Activated CD8-positive, alpha-beta T cell treated with anti-CD3 and anti-CD28 coated beads, Interleukin-2, amount 10 ng/mL, durations not matched to agents 7 days and 5 days (primary cell): ENCODE measurements around the gene ARHGAP15. TPM values are rescaled to one million over a fixed set of nuclear protein-coding genes. Genes with fewer than 3 reads are reported as not detected.

ENCODE experiments used
- ATAC-seq: fragments of 150-1000 bp; cut with Tn5 transposase; one replicate; pipeline ENCODE4 v1.10.0; 2021; ENCODE audit warnings: moderate library complexity
- CTCF ChIA-PET: fragments of 350-600 bp; sonication (Branson Sonifier 250); formaldehyde crosslinking; loops from one replicate; lab custom pipeline; 2021; ENCODE audit warnings: antibody characterized with exemption; lab: Charles Lee
- POLR2A ChIA-PET: fragments of 350-600 bp; sonication (Branson Sonifier 250); formaldehyde crosslinking; loops from one replicate; lab custom pipeline; 2021; ENCODE audit warnings: antibody characterized with exemption; lab: Charles Lee
- DNase-seq: peaks from one replicate; pipeline ENCODE4 v3.0.0-alpha.2; 2020
- H3K27ac Mint-ChIP-seq: one replicate; pipeline ENCODE4 v1.8.0; 2021; ENCODE audit warnings: mild to moderate bottlenecking, mixed read lengths
- H3K27me3 Mint-ChIP-seq: one replicate; pipeline ENCODE4 v1.8.0; 2021; ENCODE audit warnings: low read depth, mixed read lengths
- H3K36me3 Mint-ChIP-seq: one replicate; pipeline ENCODE4 v1.8.0; 2021; ENCODE audit warnings: low read depth, mixed read lengths
- H3K4me1 Mint-ChIP-seq: one replicate; pipeline ENCODE4 v1.8.0; 2021; ENCODE audit warnings: low read depth, mixed read lengths
- H3K4me3 Mint-ChIP-seq: one replicate; pipeline ENCODE4 v1.8.0; 2021; ENCODE audit warnings: mild to moderate bottlenecking, mixed read lengths
- H3K9me3 Mint-ChIP-seq: one replicate; pipeline ENCODE4 v1.8.0; 2022; ENCODE audit warnings: mixed read lengths; ENCODE audit not compliant: insufficient read depth
- total RNA-seq, 2 experiments: library from RNA; stranded (reverse); gene quantifications; one replicate each; pipeline ENCODE4 v1.2.3, GENCODE V29; 2021

Gene ARHGAP15
- total RNA-seq, 2 experiments from 2014 or later, result 154 to 158 TPM

GRCh38 chr2:143545059-143545948 is 416.1 kb downstream of the ARHGAP15 start:
- Mint-ChIP-seq H3K27ac (peak overlapping the region; percentile 73), H3K36me3 (peaks cover 52% of the 10 kb centered on the region), H3K4me1 (peaks cover 24% of the 10 kb centered on the region), H3K9me3 (peaks cover 8% of the 10 kb centered on the region), H3K27me3 (no peaks in the 10 kb centered on the region), H3K4me3 (peak overlapping the region; percentile 10)
- ChIA-PET POLR2A (no interaction called here), CTCF (interaction anchor here (0.7 kb wide), 1 partner anchor 92 kb away, joined by 3 read pairs; no protein-coding TSS in a partner anchor)
- ATAC-seq, result peak; percentile 88
- peak; percentile 48 for DNase-seq

- Mint-ChIP-seq H3K27me3 (no peaks in the 10 kb centered on the region), H3K9me3 (peaks cover 2% of the 10 kb centered on the region), H3K4me1 (peaks cover 19% of the 10 kb centered on the region), H3K4me3 (no peak overlapping the region), H3K36me3 (peaks cover 47% of the 10 kb centered on the region), H3K27ac (no peak overlapping the region)
- ATAC-seq (no peak), DNase-seq (no peak)
- CTCF ChIA-PET, result interaction anchor here (0.7 kb wide), 1 partner anchor 93 kb away, joined by 3 read pairs; no protein-coding TSS in a partner anchor
- POLR2A ChIA-PET, result no interaction called here
Measured at GRCh38 chr2:143545949-143546255, 416.7 kb downstream of the ARHGAP15 start.

- POLR2A ChIA-PET, result no interaction called here
- Mint-ChIP-seq H3K4me3 (no peak overlapping the region), H3K4me1 (peaks cover 23% of the 10 kb centered on the region), H3K36me3 (peaks cover 37% of the 10 kb centered on the region), H3K27ac (no peak overlapping the region), H3K27me3 (no peaks in the 10 kb centered on the region), H3K9me3 (no peaks in the 10 kb centered on the region)
- CTCF ChIA-PET, result no interaction called here
- ATAC-seq, result no peak
- no peak for DNase-seq
Measured at GRCh38 chr2:143548032-143548431, 418.8 kb downstream of the ARHGAP15 start.

- ATAC-seq, result no peak
- H3K27ac Mint-ChIP-seq, result no peak overlapping the region
- H3K4me3 Mint-ChIP-seq, result no peak overlapping the region
- CTCF ChIA-PET, result no interaction called here
- POLR2A ChIA-PET, result no interaction called here
- no peaks in the 10 kb centered on the region for H3K9me3 Mint-ChIP-seq
- peaks cover 12% of the 10 kb centered on the region for H3K4me1 Mint-ChIP-seq
- H3K36me3 Mint-ChIP-seq, result peaks cover 27% of the 10 kb centered on the region
- no peak for DNase-seq
- no peaks in the 10 kb centered on the region for H3K27me3 Mint-ChIP-seq
Measured at GRCh38 chr2:143550500-143550899, 421.3 kb downstream of the ARHGAP15 start.

GRCh38 chr2:143551971-143552650 is 422.9 kb downstream of the ARHGAP15 start:
- H3K9me3 Mint-ChIP-seq, result no peaks in the 10 kb centered on the region
- peaks cover 7% of the 10 kb centered on the region for H3K4me1 Mint-ChIP-seq
- ChIA-PET CTCF (interaction anchor here (1.1 kb wide), 1 partner anchor 32 kb away, joined by 3 read pairs; no protein-coding TSS in a partner anchor), POLR2A (no interaction called here)
- no peak overlapping the region for H3K4me3 Mint-ChIP-seq
- ATAC-seq (no peak), DNase-seq (no peak)
- no peaks in the 10 kb centered on the region for H3K27me3 Mint-ChIP-seq
- no peak overlapping the region for H3K27ac Mint-ChIP-seq
- peaks cover 32% of the 10 kb centered on the region for H3K36me3 Mint-ChIP-seq

GRCh38 chr2:143553261-143553660 is 424.0 kb downstream of the ARHGAP15 start:
- POLR2A ChIA-PET, result no interaction called here
- Mint-ChIP-seq H3K36me3 (peaks cover 33% of the 10 kb centered on the region), H3K27ac (no peak overlapping the region), H3K4me3 (no peak overlapping the region), H3K9me3 (no peaks in the 10 kb centered on the region), H3K27me3 (no peaks in the 10 kb centered on the region), H3K4me1 (peaks cover 7% of the 10 kb centered on the region)
- no peak for ATAC-seq
- DNase-seq, result no peak
- CTCF ChIA-PET, result no interaction called here

GRCh38 chr2:143558665-143559064 is 429.4 kb downstream of the ARHGAP15 start:
- Mint-ChIP-seq H3K27me3 (no peaks in the 10 kb centered on the region), H3K27ac (no peak overlapping the region), H3K4me3 (no peak overlapping the region), H3K4me1 (no peaks in the 10 kb centered on the region), H3K36me3 (peaks cover 59% of the 10 kb centered on the region), H3K9me3 (no peaks in the 10 kb centered on the region)
- DNase-seq (no peak), ATAC-seq (no peak)
- ChIA-PET CTCF (interaction anchor here (1.1 kb wide), 1 partner anchor 47 kb away, joined by 3 read pairs; no protein-coding TSS in a partner anchor), POLR2A (no interaction called here)

GRCh38 chr2:143559147-143559546 is 429.9 kb downstream of the ARHGAP15 start:
- no peaks in the 10 kb centered on the region for H3K9me3 Mint-ChIP-seq
- H3K27ac Mint-ChIP-seq, result no peak overlapping the region
- DNase-seq (no peak), ATAC-seq (no peak)
- no peaks in the 10 kb centered on the region for H3K4me1 Mint-ChIP-seq
- H3K27me3 Mint-ChIP-seq, result no peaks in the 10 kb centered on the region
- H3K36me3 Mint-ChIP-seq, result peaks cover 62% of the 10 kb centered on the region
- CTCF ChIA-PET, result no interaction called here
- POLR2A ChIA-PET, result no interaction called here
- no peak overlapping the region for H3K4me3 Mint-ChIP-seq

GRCh38 chr2:143560724-143561123 is 431.5 kb downstream of the ARHGAP15 start:
- POLR2A ChIA-PET, result no interaction called here
- no peaks in the 10 kb centered on the region for H3K9me3 Mint-ChIP-seq
- DNase-seq (no peak), ATAC-seq (no peak)
- no peaks in the 10 kb centered on the region for H3K4me1 Mint-ChIP-seq
- H3K27me3 Mint-ChIP-seq, result no peaks in the 10 kb centered on the region
- no peak overlapping the region for H3K27ac Mint-ChIP-seq
- CTCF ChIA-PET, result interaction anchor here (0.6 kb wide), 1 partner anchor 125 kb away, joined by 3 read pairs; no protein-coding TSS in a partner anchor
- no peak overlapping the region for H3K4me3 Mint-ChIP-seq
- H3K36me3 Mint-ChIP-seq, result peaks cover 70% of the 10 kb centered on the region

- H3K36me3 Mint-ChIP-seq, result peaks cover 68% of the 10 kb centered on the region
- POLR2A ChIA-PET, result no interaction called here
- H3K4me3 Mint-ChIP-seq, result no peak overlapping the region
- ATAC-seq (no peak), DNase-seq (no peak)
- no peaks in the 10 kb centered on the region for H3K9me3 Mint-ChIP-seq
- no peak overlapping the region for H3K27ac Mint-ChIP-seq
- CTCF ChIA-PET, result no interaction called here
- no peaks in the 10 kb centered on the region for H3K27me3 Mint-ChIP-seq
- no peaks in the 10 kb centered on the region for H3K4me1 Mint-ChIP-seq
Measured at GRCh38 chr2:143564419-143564818, 435.2 kb downstream of the ARHGAP15 start.

- H3K27me3 Mint-ChIP-seq, result no peaks in the 10 kb centered on the region
Measured at GRCh38 chr2:143571747-143572146, 442.5 kb downstream of the ARHGAP15 start.

GRCh38 chr2:143572421-143572820 is 443.2 kb downstream of the ARHGAP15 start:
- ChIA-PET CTCF (interaction anchor here (1.5 kb wide), 1 partner anchor 113 kb away, joined by 3 read pairs; no protein-coding TSS in a partner anchor), POLR2A (no interaction called here)
- Mint-ChIP-seq H3K27me3 (no peaks in the 10 kb centered on the region), H3K27ac (no peak overlapping the region), H3K36me3 (peaks cover 34% of the 10 kb centered on the region), H3K9me3 (no peaks in the 10 kb centered on the region), H3K4me3 (no peak overlapping the region), H3K4me1 (no peaks in the 10 kb centered on the region)
- no peak for DNase-seq
- ATAC-seq, result no peak

More at GRCh38 chr2:143571747-143572146, 442.5 kb downstream of the ARHGAP15 start:
- Mint-ChIP-seq H3K9me3 (no peaks in the 10 kb centered on the region), H3K4me1 (no peaks in the 10 kb centered on the region), H3K36me3 (peaks cover 36% of the 10 kb centered on the region), H3K27ac (no peak overlapping the region), H3K4me3 (no peak overlapping the region)
- CTCF ChIA-PET, result interaction anchor here (1.5 kb wide), 1 partner anchor 113 kb away, joined by 3 read pairs; no protein-coding TSS in a partner anchor
- DNase-seq (no peak), ATAC-seq (no peak)
- POLR2A ChIA-PET, result no interaction called here
